A673 (cell line): Measurements from ENCODE around the gene AGBL4. TPM values are rescaled to one million over a fixed set of nuclear protein-coding genes. Genes with fewer than 3 reads are reported as not detected.

Source experiments
- BruUV-seq: library from RNA; stranded (reverse); fragments of 400-500 nt; replicated peaks from 2 replicates; lab custom pipeline; 2021; lab: Mats Ljungman, UMichigan
- CTCF ChIA-PET: fragments of 300-600 bp; sonication (Branson Sonifier 250); formaldehyde crosslinking; loops from one replicate; lab custom pipeline; 2022; ENCODE audit warnings: antibody characterized with exemption; lab: Charles Lee
- POLR2A ChIA-PET: fragments of 300-600 bp; sonication (Branson Sonifier 250); formaldehyde crosslinking; loops from one replicate; lab custom pipeline; 2022; ENCODE audit warnings: antibody characterized with exemption; ENCODE audit not compliant: low non-redundant PET; lab: Charles Lee
- DNase-seq: peaks from one replicate; pipeline ENCODE4 v3.0.0-alpha.2; 2015; ENCODE audit warnings: low spot score
- H3K27ac ChIP-seq: fragments of 200-600 bp; sonication (generic); 2 replicates; pipeline ENCODE4 v1.5.1; 2016; ENCODE audit warnings: mixed run types, low read depth, mild to moderate bottlenecking, mixed read lengths, antibody characterized with exemption, low read length; ENCODE audit not compliant: poor library complexity, severe bottlenecking
- H3K27me3 ChIP-seq: fragments of 200-600 bp; sonication (generic); replicated peaks from 2 replicates; pipeline ENCODE4 v1.6.1; 2017; ENCODE audit warnings: mixed run types, low read depth, mild to moderate bottlenecking, mixed read lengths, antibody characterized with exemption, low read length; ENCODE audit not compliant: insufficient read depth, poor library complexity
- H3K36me3 ChIP-seq: fragments of 200-600 bp; sonication (generic); 2 replicates; pipeline ENCODE4 v1.6.1; 2016; ENCODE audit warnings: mixed run types, mild to moderate bottlenecking, mixed read lengths, antibody characterized with exemption, low read length; ENCODE audit not compliant: insufficient read depth, poor library complexity, severe bottlenecking
- H3K4me1 ChIP-seq: fragments of 200-600 bp; sonication (generic); 2 replicates; pipeline ENCODE4 v1.6.1; 2017; ENCODE audit warnings: mixed run types, mild to moderate bottlenecking, mixed read lengths, antibody characterized with exemption, low read length; ENCODE audit not compliant: insufficient read depth, poor library complexity, severe bottlenecking
- H3K4me3 ChIP-seq: fragments of 200-600 bp; sonication (generic); 2 replicates; pipeline ENCODE4 v1.5.1; 2016; ENCODE audit warnings: low read depth, mixed run types, mild to moderate bottlenecking, mixed read lengths, low read length; ENCODE audit not compliant: poor library complexity, severe bottlenecking
- H3K9me3 ChIP-seq: fragments of 200-600 bp; sonication (generic); 2 replicates; pipeline ENCODE4 v1.6.1; 2016; ENCODE audit warnings: mixed run types, low read depth, mild to moderate bottlenecking, mixed read lengths, antibody characterized with exemption, low read length; ENCODE audit not compliant: poor library complexity, severe bottlenecking
- CTCF ChIP-seq: fragments of 300-800, 200-600 bp; sonication (generic); conservative IDR thresholded peaks from 2 replicates; pipeline ENCODE4 v1.5.1; 2017; ENCODE audit warnings: low read depth, mild to moderate bottlenecking, antibody characterized with exemption, low read length, moderate library complexity, mixed read lengths
- EZH2 ChIP-seq: fragments of 200-600 bp; sonication (generic); IDR thresholded peaks from 2 replicates; pipeline ENCODE4 v1.6.1; 2017; ENCODE audit warnings: borderline replicate concordance, low read depth, mild to moderate bottlenecking, mixed read lengths, antibody characterized with exemption, low read length; ENCODE audit not compliant: poor library complexity, severe bottlenecking
- intact Hi-C: fragments of 100-400 bp; cut with micrococcal nuclease; formaldehyde crosslinking; loops from one replicate; pipeline ENCODE4 v1.10.0; 2022; ENCODE audit not compliant: unreplicated experiment
- total RNA-seq: library from RNA; stranded (reverse); gene quantifications from 2 replicates; pipeline ENCODE4 v1.2.3, GENCODE V29; 2021

The AGBL4 gene
- total RNA-seq, 1 experiment from 2014 or later = 0.32 TPM

- no peak for DNase-seq
- BruUV-seq = no TSS peak
- Histone ChIP-seq H3K36me3 (no peaks in the 10 kb centered on the region), H3K4me3 (no peak overlapping the region), H3K9me3 (no peaks in the 10 kb centered on the region), H3K4me1 (no peaks in the 10 kb centered on the region), H3K27ac (no peak overlapping the region), H3K27me3 (no peaks in the 10 kb centered on the region)
- POLR2A ChIA-PET = no interaction called here
- intact Hi-C loops = no loop called here
- CTCF ChIA-PET = no interaction called here
- TF ChIP-seq EZH2 = no peak
- no peak for TF ChIP-seq CTCF
Observed at GRCh38 chr1:49106445-49106844, 917.3 kb downstream of the AGBL4 start.

GRCh38 chr1:49104575-49104974 lies 919.2 kb downstream of the AGBL4 start:
- no TSS peak for BruUV-seq
- no peaks in the 10 kb centered on the region for H3K9me3 ChIP-seq
- CTCF ChIA-PET = no interaction called here

GRCh38 chr1:49102752-49103151 lies 921.0 kb downstream of the AGBL4 start:
- H3K9me3 ChIP-seq = no peaks in the 10 kb centered on the region
- H3K27ac ChIP-seq = no peak overlapping the region
- intact Hi-C loops = no loop called here

More at GRCh38 chr1:49104575-49104974, 919.2 kb downstream of the AGBL4 start:
- peak; percentile 4 for DNase-seq
- POLR2A ChIA-PET = no interaction called here
- no peaks in the 10 kb centered on the region for H3K27me3 ChIP-seq
- TF ChIP-seq EZH2 = no peak
- peak; percentile 27; the same call in 1 of the 2 replicates for TF ChIP-seq CTCF
- H3K27ac ChIP-seq = no peak overlapping the region
- no peaks in the 10 kb centered on the region for H3K36me3 ChIP-seq
- intact Hi-C loops = no loop called here
- no peak overlapping the region for H3K4me3 ChIP-seq
- H3K4me1 ChIP-seq = no peaks in the 10 kb centered on the region

More at GRCh38 chr1:49102752-49103151, 921.0 kb downstream of the AGBL4 start:
- H3K4me3 ChIP-seq = no peak overlapping the region
- no peaks in the 10 kb centered on the region for H3K4me1 ChIP-seq
- H3K27me3 ChIP-seq = no peaks in the 10 kb centered on the region
- POLR2A ChIA-PET = no interaction called here
- no peaks in the 10 kb centered on the region for H3K36me3 ChIP-seq
- BruUV-seq = no TSS peak
- CTCF ChIA-PET = no interaction called here
- TF ChIP-seq CTCF = no peak
- no peak for DNase-seq
